Endothelial cell of umbilical vein (primary cell): Measurements from ENCODE around the gene FNIP1. TPM values are rescaled to one million over a fixed set of nuclear protein-coding genes. Genes with fewer than 3 reads are reported as not detected.

ENCODE experiments used
- BruUV-seq: library from RNA; stranded (reverse); fragments of 400-500 nt; replicated peaks from 2 replicates; lab custom pipeline; 2021; lab: Mats Ljungman, UMichigan
- CTCF ChIA-PET: fragments of 300-600, 350-600 bp; sonication (Branson Sonifier 250); formaldehyde crosslinking; loops from one replicate; lab custom pipeline; 2021; ENCODE audit warnings: antibody characterized with exemption, inconsistent platforms; lab: Charles Lee
- POLR2A ChIA-PET: fragments of 300-600, 350-600 bp; sonication (Branson Sonifier 250); formaldehyde crosslinking; loops from one replicate; lab custom pipeline; 2021; ENCODE audit warnings: antibody characterized with exemption, inconsistent platforms; lab: Charles Lee
- DNase-seq: peaks from one replicate; pipeline ENCODE4 v3.0.0-alpha.2; 2011; ENCODE audit warnings: low read depth, low spot score
- FAIRE-seq: peaks from 2 replicates; lab custom pipeline; 2011; peaks lifted over from hg19 to GRCh38; lab: Jason Lieb, UNC
- H2AFZ ChIP-seq: 2 replicates; pipeline ENCODE4 v1.6.0; 2012; ENCODE audit warnings: low read depth, low read length, control low read depth, inconsistent platforms
- H3K27ac ChIP-seq: 2 replicates; pipeline ENCODE4 v1.5.1; 2011; ENCODE audit warnings: low read depth, mild to moderate bottlenecking, control low read depth, low read length, moderate library complexity; ENCODE audit not compliant: insufficient read depth
- H3K27me3 ChIP-seq, 2 experiments: 2 replicates each; pipeline versions ENCODE4 v1.6.0 to v1.6.1; 2011; ENCODE audit warnings: low read length in 2 of 2, mixed read lengths in 1 of 2; ENCODE audit not compliant: control insufficient read depth in 2 of 2, insufficient read depth in 2 of 2
- H3K36me3 ChIP-seq, 2 experiments: 2 replicates in 1 of 2; 3 replicates in 1 of 2; pipeline ENCODE4 v1.5.1; 2011; ENCODE audit warnings: low read length in 2 of 2, mild to moderate bottlenecking in 1 of 2, moderate library complexity in 1 of 2; ENCODE audit not compliant: control insufficient read depth in 2 of 2, insufficient read depth in 2 of 2; ENCODE audit errors: extremely low read depth in 1 of 2
- H3K4me1 ChIP-seq: 3 replicates; pipeline ENCODE4 v1.5.1; 2011; ENCODE audit warnings: mild to moderate bottlenecking, low read length; ENCODE audit not compliant: control insufficient read depth, insufficient read depth; ENCODE audit errors: extremely low read depth
- H3K4me2 ChIP-seq: 2 replicates; pipeline ENCODE4 v1.6.1; 2011; ENCODE audit warnings: low read length, control low read depth, mixed read lengths; ENCODE audit not compliant: insufficient read depth
- H3K4me3 ChIP-seq, 3 experiments: fragments of 200-600 bp in 1 of 3; sonication (generic), shearing (Covaris generic) in 1 of 3; replicated peaks in 1 of 3; 2 replicates each; pipeline ENCODE4 v1.5.1; 2011 to 2016; ENCODE audit warnings: control low read depth in 3 of 3, low read length in 3 of 3, mild to moderate bottlenecking in 2 of 3, inconsistent platforms in 1 of 3, low read depth in 1 of 3, moderate library complexity in 1 of 3; ENCODE audit not compliant: insufficient read depth in 1 of 3
- H3K79me2 ChIP-seq: 2 replicates; pipeline ENCODE4 v1.6.0; 2012; ENCODE audit warnings: low read length, inconsistent platforms; ENCODE audit not compliant: control insufficient read depth, insufficient read depth
- H3K9ac ChIP-seq: replicated peaks from 2 replicates; pipeline ENCODE3; 2011; ENCODE audit warnings: low read length, control low read depth; ENCODE audit not compliant: insufficient read depth; ENCODE audit errors: extremely low read depth
- H3K9me1 ChIP-seq: replicated peaks from 3 replicates; pipeline ENCODE4 v1.6.0; 2011; ENCODE audit warnings: mild to moderate bottlenecking, low read length; ENCODE audit not compliant: control insufficient read depth, insufficient read depth; ENCODE audit errors: extremely low read depth
- H3K9me3 ChIP-seq: replicated peaks from 2 replicates; pipeline ENCODE4 v1.5.1; 2012; ENCODE audit warnings: low read length, inconsistent platforms; ENCODE audit not compliant: control insufficient read depth, insufficient read depth
- H4K20me1 ChIP-seq: replicated peaks from 2 replicates; pipeline ENCODE3; 2011; ENCODE audit warnings: mild to moderate bottlenecking, low read length; ENCODE audit not compliant: control insufficient read depth, insufficient read depth; ENCODE audit errors: extremely low read depth
- CTCF ChIP-seq, 2 donors: IDR thresholded peaks; 1 replicate in 1 of 2; 2 replicates in 1 of 2; pipeline ENCODE4 v1.5.1; 2011; ENCODE audit warnings: low read length in 2 of 2, mild to moderate bottlenecking in 2 of 2, moderate library complexity in 2 of 2, control low read depth in 1 of 2, inconsistent platforms in 1 of 2, low read depth in 1 of 2; ENCODE audit not compliant: insufficient read depth in 1 of 2; ENCODE audit errors: extremely low read depth in 1 of 2
- EZH2 ChIP-seq: IDR thresholded peaks from 2 replicates; pipeline ENCODE4 v1.6.1; 2012; ENCODE audit warnings: borderline replicate concordance, low read depth, mild to moderate bottlenecking, moderate library complexity, low read length, inconsistent platforms; ENCODE audit not compliant: severe bottlenecking
- FOS ChIP-seq: IDR thresholded peaks from 2 replicates; pipeline ENCODE4 v1.6.1; 2011; ENCODE audit warnings: mild to moderate bottlenecking, low read length, moderate library complexity, borderline replicate concordance; ENCODE audit not compliant: insufficient read depth
- GATA2 ChIP-seq: IDR thresholded peaks from 2 replicates; pipeline ENCODE4 v1.7.0; 2011; ENCODE audit warnings: low read depth, mild to moderate bottlenecking, moderate library complexity, mixed read lengths, low read length; ENCODE audit not compliant: insufficient read length, insufficient read depth
- JUN ChIP-seq: IDR thresholded peaks from 2 replicates; pipeline ENCODE4 v1.6.1; 2011; ENCODE audit warnings: borderline replicate concordance, low read depth; ENCODE audit not compliant: insufficient read length, insufficient read depth
- MAX ChIP-seq: IDR thresholded peaks from 2 replicates; pipeline ENCODE4 v1.6.1; 2011; ENCODE audit not compliant: insufficient read depth, insufficient read length
- MYC ChIP-seq: IDR thresholded peaks from one replicate; pipeline ENCODE4 v1.6.1; 2011; ENCODE audit warnings: mild to moderate bottlenecking, low read depth, low read length
- POLR2A ChIP-seq: IDR thresholded peaks from 2 replicates; pipeline ENCODE4 v1.6.1; 2012; ENCODE audit warnings: low read depth, mild to moderate bottlenecking, control low read depth, low read length
- POLR2AphosphoS5 ChIP-seq: IDR thresholded peaks from 2 replicates; pipeline ENCODE4 v1.6.1; 2012; ENCODE audit warnings: low read depth, mild to moderate bottlenecking, control low read depth, low read length, moderate library complexity; ENCODE audit not compliant: insufficient read depth
- dilution Hi-C: fragments of 300-500 bp; cut with MboI; formaldehyde crosslinking; loops from one replicate; pipeline ENCODE4 v1.15.0; 2019; ENCODE audit warnings: low sequenced_read_pairs; ENCODE audit not compliant: extremely low pct_ligation_motif_present
- intact Hi-C: fragments of 100-400 bp; cut with micrococcal nuclease; formaldehyde crosslinking; loops from one replicate; pipeline ENCODE4 v1.10.0; 2022
- polyA plus RNA-seq, 4 experiments: library from polyadenylated mRNA; depleted of rRNA in 3 of 4; stranded (reverse) in 3 of 4; unstranded in 1 of 4; fragments of >200 nt; gene quantifications; 2 replicates each; pipeline versions ENCODE4 v1.2.1 to v1.2.3, GENCODE V29; 2011 to 2012; ENCODE audit warnings: missing spikeins in 1 of 4
- total RNA-seq: library from RNA; stranded (reverse); gene quantifications from 2 replicates; pipeline ENCODE4 v1.2.3, GENCODE V29; 2021

FNIP1 gene
- total and polyA plus RNA-seq, 2 donors (not counting 3 experiments of a cell fraction or from before 2014, with no cell fraction given) = 5.9 to 27.3 TPM

- Histone ChIP-seq H3K4me1 (no peaks in the 10 kb centered on the region), H3K4me2 (no peak overlapping the region), H4K20me1 (no peaks in the 10 kb centered on the region), H3K9me1 (no peaks in the 10 kb centered on the region), H3K9ac (no peak overlapping the region), H3K4me3 (no peak overlapping the region), H3K27ac (no peak overlapping the region), H3K79me2 (no peaks in the 10 kb centered on the region), H3K27me3 (no peaks in the 10 kb centered on the region), H3K36me3 (peaks cover 0 to 2% of the 10 kb centered on the region in 2 experiments), H2AFZ (no peak overlapping the region), H3K9me3 (no peaks in the 10 kb centered on the region)
- no peak for FAIRE-seq
- no peak for TF ChIP-seq MAX
- no peak for TF ChIP-seq EZH2
- no peak for TF ChIP-seq JUN
- no peak for TF ChIP-seq GATA2
- intact Hi-C loops (no loop called here), dilution Hi-C loops (no loop called here)
- POLR2A ChIA-PET = no interaction called here
- CTCF ChIA-PET = interaction anchor here (0.6 kb wide), 1 partner anchor 412 kb away, joined by 4 read pairs; no protein-coding TSS in a partner anchor
- DNase-seq = no peak
- no TSS peak for BruUV-seq
These were observed 101.9 kb downstream of the FNIP1 start for GRCh38 chr5:131694926-131695325.

GRCh38 chr5:131693894-131694293 lies 102.9 kb downstream of the FNIP1 start:
- Histone ChIP-seq H3K9ac (no peak overlapping the region), H3K36me3 (peaks cover 0 to 2% of the 10 kb centered on the region in 2 experiments), H3K4me3 (no peak overlapping the region), H3K4me2 (no peak overlapping the region), H3K79me2 (no peaks in the 10 kb centered on the region), H4K20me1 (no peaks in the 10 kb centered on the region), H3K9me3 (no peaks in the 10 kb centered on the region), H3K27ac (no peak overlapping the region), H2AFZ (no peak overlapping the region), H3K9me1 (no peaks in the 10 kb centered on the region), H3K4me1 (no peaks in the 10 kb centered on the region), H3K27me3 (no peaks in the 10 kb centered on the region)
- FAIRE-seq (no peak), DNase-seq (no peak)
- dilution Hi-C loops (no loop called here), intact Hi-C loops (no loop called here)
- ChIA-PET POLR2A (no interaction called here), CTCF (no interaction called here)
- no peak for TF ChIP-seq POLR2A
- TF ChIP-seq JUN = no peak
- no peak for TF ChIP-seq EZH2
- no peak for TF ChIP-seq MYC
- no peak for TF ChIP-seq GATA2
- no peak for TF ChIP-seq FOS
- TF ChIP-seq MAX = no peak
- TF ChIP-seq POLR2AphosphoS5 = no peak
- TF ChIP-seq CTCF (IDR thresholded peaks at IDR 0.05; ENCODE audit: extremely low read depth in 1 of 2, insufficient read depth in 1 of 2, low read depth in 1 of 2, low read length in 2 of 2) = no peak
- BruUV-seq = no TSS peak
